Measurements from ENCODE around the gene PDGFA.

GRCh38 chr7:458511-459245 is 61.0 kb downstream of the PDGFA start:
- TF ChIP-seq CTCF (IDR thresholded peaks at IDR 0.05; ENCODE audit: low read depth, low read length, poor library complexity, severe bottlenecking) (no peak), EZH2phosphoT487 (IDR thresholded peaks at IDR 0.05; ENCODE audit: borderline replicate concordance, low read length) (no peak)

Data from DOHH2 (cell line).